Endometrium (tissue), 2 donors: ENCODE results near the gene SAMD14.

Experiments
- FAIRE-seq: peaks from 2 replicates; lab custom pipeline; 2012; peaks lifted over from hg19 to GRCh38; lab: Jason Lieb, UNC
- donor health status: control.
- donor health status: control.

The SAMD14 gene

GRCh38 chr17:50095626-50096037 lies 34.3 kb downstream of the SAMD14 start:
- FAIRE-seq = no peak

DNA sequence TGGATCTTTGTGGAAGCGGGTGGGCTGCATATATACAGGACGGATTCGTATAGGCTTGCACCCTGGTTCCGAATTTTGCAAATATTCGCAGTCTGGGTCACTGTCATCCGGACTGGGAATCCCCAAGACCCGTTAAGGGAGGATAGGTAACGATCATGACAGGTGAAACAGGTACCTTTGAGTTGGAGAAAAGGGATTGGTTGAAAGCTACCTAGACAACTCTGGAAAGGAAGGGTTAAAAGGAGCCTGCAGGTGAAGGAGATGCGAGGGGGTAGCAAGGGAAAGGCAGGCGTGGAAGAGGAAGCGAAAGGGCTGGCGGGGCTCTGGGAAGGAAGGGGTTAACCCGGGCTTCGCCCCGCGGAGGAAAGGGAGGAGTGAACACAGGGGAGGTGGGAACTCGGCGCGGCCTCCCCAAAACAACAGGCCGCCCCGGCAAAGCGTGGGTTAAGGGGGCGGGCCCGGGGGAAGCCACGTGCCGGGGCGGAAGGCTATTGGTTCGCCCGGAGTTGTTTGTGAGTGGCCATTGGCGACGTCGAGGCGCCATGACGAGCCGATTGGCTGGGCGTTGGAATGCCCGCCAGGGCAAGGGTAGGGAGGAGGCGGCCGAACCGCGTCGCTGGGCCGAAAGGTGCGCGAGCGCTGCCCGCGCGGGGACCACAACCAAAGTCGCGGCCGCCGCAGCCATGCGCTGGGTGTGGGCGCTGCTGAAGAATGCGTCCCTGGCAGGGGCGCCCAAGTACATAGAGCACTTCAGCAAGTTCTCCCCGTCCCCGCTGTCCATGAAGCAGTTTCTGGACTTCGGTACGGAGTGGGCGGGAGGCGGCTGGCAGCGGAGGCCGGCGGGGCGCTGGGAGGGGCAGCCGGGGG lies 35.0 kb downstream of the SAMD14 start, which contains the start of gene PDK2:
Gene PDK2 (plus strand): TSS at position 599 of the 867 bp plus-strand sequence. CDS start 85 bp downstream, at position 684.
- peak; percentile 83 for FAIRE-seq

DNA sequence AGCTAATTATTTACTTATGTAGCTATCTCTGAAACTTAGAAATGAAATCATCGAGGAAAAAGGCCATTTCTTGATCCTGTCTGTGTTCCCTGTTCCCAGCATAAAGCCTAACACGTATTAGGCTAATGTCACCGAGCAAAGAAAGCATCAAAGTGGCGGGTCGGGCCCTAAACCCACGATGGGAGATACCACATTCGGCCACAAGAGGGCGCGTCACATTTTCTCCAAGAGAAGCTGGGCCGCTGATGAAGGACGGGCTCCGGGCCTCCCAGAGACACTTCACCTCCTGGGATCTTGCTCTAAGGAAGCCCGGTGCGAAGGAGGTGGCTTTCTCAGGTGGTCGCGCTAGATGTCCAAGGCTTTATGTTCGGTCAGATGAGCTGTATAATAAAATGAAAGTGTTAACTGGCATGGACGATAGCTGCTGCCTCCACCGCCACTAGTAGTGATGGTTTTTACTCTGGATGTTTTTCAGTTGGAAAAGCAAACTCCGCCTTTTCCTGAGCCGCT lies 35.7 kb downstream of the SAMD14 start:
- peak; percentile 51 for FAIRE-seq

DNA sequence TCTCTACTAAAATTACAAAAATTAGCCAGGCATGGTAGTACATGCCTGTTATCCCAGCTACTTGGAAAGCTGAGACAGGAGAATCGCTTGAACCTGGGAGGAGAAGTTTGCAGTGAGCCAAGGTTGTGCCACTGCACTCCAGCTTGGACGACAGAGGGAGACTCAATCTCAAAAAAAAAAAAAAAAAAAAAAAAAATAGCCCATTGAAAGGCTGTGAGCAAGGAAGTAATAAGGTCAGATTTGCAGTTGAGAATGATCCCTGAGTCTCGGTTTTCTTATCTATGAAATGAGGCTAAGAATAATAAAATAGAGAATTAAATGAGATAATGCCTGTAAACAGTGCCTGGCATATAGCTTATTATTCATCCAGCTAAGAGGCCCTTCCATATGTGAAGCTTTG lies 36.2 kb downstream of the SAMD14 start:
- FAIRE-seq = no peak

- no peak for FAIRE-seq
Measured at GRCh38 chr17:50093246-50093645, 36.7 kb downstream of the SAMD14 start.

- no peak for FAIRE-seq
Measured at GRCh38 chr17:50091918-50092285, 38.1 kb downstream of the SAMD14 start.

GRCh38 chr17:50090971-50091917 lies 38.7 kb downstream of the SAMD14 start:
- FAIRE-seq = no peak

DNA sequence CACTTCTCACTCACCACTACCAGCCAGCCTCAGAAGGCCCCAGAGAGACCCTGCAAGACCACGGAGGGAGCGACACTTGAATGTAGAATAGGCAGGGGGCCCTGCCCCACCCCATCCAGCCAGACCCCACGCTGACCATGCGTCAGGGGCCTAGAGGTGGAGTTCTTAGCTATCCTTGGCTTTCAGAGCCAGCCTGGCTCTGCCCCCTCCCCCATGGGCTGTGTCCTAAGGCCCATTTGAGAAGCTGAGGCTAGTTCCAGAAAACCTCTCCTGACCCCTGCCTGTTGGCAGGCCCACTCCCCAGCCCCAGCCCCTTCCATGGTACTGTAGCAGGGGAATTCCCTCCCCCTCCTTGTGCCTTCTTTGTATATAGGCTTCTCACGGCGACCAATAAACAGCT lies 39.9 kb downstream of the SAMD14 start:
- no peak for FAIRE-seq

- no peak for FAIRE-seq
Measured at GRCh38 chr17:50088952-50089825, 40.8 kb downstream of the SAMD14 start.

DNA sequence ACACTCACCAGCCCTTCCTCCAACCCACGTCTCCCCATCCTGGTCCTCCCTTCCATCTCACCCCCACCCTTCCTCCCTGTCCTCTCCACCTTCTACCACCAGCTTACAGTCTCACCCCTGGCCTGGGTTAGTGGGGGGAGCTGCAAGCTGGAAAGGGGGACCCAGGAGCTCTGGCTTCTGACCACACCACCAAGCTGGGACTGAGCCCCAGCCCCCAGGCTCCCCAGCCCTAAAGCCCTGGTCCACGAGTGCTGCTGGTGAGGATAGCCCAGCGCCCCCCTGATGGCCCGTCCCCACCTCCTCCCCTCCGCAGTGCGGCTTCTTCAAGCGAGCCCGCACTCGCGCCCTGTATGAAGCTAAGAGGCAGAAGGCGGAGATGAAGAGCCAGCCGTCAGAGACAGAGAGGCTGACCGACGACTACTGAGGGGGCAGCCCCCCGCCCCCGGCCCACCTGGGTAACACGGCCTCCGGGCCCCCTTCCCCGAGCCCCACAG lies 42.0 kb downstream of the SAMD14 start:
- FAIRE-seq = no peak

GRCh38 chr17:50087246-50087911 lies 42.6 kb downstream of the SAMD14 start:
- FAIRE-seq = no peak

DNA sequence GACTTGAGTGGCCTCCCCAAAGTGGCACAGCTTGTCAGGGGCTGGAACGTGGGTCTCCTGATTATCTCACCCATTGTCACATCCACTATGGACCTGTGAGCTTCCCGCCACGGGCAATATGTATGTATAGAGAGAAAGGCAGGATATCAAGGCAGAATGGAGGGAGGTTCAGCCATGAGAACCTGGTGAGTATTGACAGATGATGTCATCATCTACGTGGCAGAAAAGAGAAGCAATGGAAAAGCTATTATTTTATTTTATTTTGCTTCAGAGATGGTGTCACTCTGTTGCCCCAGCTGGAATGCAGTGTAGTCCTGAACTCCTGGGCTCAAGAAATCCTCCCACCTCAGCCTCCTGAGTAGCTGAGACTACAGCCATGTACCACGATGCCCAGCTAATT lies 48.2 kb downstream of the SAMD14 start:
- no peak for FAIRE-seq

DNA sequence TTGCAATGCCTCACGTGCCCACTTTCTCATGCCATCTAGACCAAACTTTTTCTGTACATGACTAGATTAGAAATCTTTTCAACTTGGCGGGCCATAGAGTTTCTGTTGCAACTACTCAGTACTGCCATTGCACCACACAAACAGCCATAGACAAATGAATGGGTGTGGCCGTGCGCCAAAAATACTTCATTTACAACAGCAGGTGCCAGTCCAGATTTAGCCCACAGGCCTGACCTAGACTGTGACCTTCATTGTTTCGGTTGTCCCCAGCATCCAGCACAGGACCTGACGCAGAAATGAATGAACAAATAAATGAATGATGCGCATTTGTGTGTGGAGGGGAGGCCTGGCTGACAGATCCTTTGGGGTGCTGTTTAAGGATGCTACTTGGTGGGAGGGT lies 49.1 kb downstream of the SAMD14 start:
- no peak for FAIRE-seq

DNA sequence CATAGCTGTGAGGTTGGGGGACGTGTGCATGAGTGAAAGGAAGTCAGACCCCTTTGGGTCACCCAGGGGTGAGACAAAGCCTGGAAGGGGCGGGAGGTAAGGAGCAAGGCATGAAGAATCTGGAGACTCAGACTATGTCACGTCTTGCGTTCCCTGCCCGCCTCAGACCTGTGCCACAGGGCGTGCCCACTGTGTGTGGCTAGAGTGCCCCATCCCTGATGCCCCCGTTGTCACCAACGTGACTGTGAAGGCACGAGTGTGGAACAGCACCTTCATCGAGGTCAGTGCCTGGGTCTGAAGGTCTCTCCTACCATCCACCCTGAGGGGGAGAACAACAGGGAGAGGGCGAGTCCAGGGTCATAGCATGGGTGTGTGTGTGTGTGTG lies 49.9 kb downstream of the SAMD14 start:
- FAIRE-seq = no peak

- no peak for FAIRE-seq
Measured at GRCh38 chr17:50079334-50080095, 50.4 kb downstream of the SAMD14 start.

- FAIRE-seq = no peak
Measured at GRCh38 chr17:50078430-50078829, 51.5 kb downstream of the SAMD14 start.

DNA sequence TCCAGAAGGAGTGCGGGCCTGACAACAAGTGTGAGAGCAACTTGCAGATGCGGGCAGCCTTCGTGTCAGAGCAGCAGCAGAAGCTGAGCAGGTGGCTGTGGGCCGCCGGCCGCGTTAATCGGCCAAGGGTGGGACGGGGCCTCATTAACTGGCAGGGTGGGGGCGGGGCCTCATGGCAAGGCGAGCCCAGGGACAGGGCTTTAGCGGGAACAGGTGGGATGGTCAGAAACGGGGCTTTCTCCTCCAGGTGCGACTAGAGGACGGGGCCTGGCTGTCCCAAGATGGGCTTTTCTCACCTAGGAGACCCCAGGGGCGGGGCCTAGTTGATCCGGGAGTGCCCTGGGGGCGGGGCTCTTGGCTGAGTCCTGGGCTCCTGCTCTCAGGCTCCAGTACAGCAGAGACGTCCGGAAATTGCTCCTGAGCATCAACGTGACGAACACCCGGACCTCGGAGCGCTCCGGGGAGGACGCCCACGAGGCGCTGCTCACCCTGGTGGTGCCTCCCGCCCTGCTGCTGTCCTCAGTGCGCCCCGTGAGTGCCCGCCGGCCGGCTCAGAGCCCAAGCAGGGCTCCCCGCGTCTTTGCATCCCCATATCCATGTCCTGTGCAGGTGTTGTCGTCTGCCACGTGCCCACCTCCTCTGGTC lies 53.2 kb downstream of the SAMD14 start:
- no peak for FAIRE-seq

DNA sequence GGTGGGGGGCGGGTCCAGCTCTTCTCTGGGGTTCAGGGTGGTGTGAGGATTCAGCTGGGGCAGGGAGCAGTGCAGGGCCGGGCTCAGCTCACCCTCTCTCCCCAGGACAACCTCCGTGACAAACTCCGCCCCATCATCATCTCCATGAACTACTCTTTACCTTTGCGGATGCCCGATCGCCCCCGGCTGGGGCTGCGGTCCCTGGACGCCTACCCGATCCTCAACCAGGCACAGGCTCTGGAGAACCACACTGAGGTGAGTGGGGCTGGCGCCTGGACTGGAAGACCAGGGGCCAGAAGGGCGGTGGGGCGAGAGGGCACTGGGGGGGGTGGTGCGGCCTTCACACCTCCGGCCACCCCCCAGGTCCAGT lies 53.8 kb downstream of the SAMD14 start:
- FAIRE-seq = no peak

DNA sequence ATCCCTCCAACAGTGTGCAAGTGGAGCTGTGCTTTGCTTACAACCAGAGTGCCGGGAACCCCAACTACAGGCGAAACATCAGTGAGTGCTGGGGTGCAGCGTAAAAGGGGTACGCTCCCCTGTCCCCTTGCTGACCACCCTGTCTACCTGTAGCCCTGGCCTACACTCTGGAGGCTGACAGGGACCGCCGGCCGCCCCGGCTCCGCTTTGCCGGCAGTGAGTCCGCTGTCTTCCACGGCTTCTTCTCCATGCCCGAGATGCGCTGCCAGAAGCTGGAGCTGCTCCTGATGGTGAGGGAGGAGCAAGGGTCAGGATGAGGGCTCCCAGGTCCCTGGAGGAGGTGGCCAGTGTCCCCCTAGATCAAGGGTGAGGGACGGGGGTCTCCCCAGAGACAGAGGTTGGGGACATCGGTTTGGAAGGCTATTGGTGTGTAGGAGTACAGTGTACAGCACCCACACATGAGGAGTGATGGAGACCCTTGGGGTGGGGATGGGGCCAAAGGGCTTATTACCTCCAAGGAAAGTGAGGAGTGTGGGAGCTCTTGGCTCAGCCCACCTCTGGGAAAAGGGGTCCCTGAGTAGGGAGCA lies 54.4 kb downstream of the SAMD14 start:
- no peak for FAIRE-seq
